K562 (cell line): Measurements from ENCODE around the gene RPUSD2. TPM values are rescaled to one million over a fixed set of nuclear protein-coding genes. Genes with fewer than 3 reads are reported as not detected.
A peak's percentile ranks its signal among the peaks of the same experiment; 100 is the strongest.

ENCODE experiments used
- CHAMP1 ChIP-seq: fragments of 450-650 bp; IDR thresholded peaks from 2 replicates; pipeline ENCODE4 v1.6.1; 2016; ENCODE audit warnings: mild to moderate bottlenecking
- E2F6 ChIP-seq, 2 experiments: IDR thresholded peaks; 2 replicates each; pipeline ENCODE4 v1.6.1; 2011; ENCODE audit warnings: borderline replicate concordance in 1 of 2, control low read depth in 1 of 2, low read depth in 1 of 2, low read length in 1 of 2, mild to moderate bottlenecking in 1 of 2, mixed read lengths in 1 of 2, moderate library complexity in 1 of 2; ENCODE audit not compliant: insufficient read depth in 1 of 2, insufficient read length in 1 of 2, poor library complexity in 1 of 2, severe bottlenecking in 1 of 2; ENCODE audit errors: extremely low read depth in 1 of 2
- ELF2 ChIP-seq: fragments of 250-450 bp; sonication (Bioruptor Pico); IDR thresholded peaks from 2 replicates; pipeline ENCODE4 v1.5.0; 2021; ENCODE audit warnings: mild to moderate bottlenecking
- EZH2 ChIP-seq: IDR thresholded peaks from 2 replicates; pipeline ENCODE4 v1.6.1; 2012; ENCODE audit warnings: low read depth, mild to moderate bottlenecking, inconsistent platforms, low read length, borderline replicate concordance
- FOXJ3 ChIP-seq: sonication (generic); formaldehyde crosslinking; IDR thresholded peaks from 2 replicates; pipeline ENCODE4 v1.4.0; 2020; ENCODE audit warnings: mild to moderate bottlenecking, missing genetic modification reagents
- GABPA ChIP-seq: fragments of 200-800 bp; sonication (Bioruptor generic); conservative IDR thresholded peaks from 2 replicates; pipeline ENCODE4 v1.6.1; 2016; ENCODE audit warnings: low read depth, missing genetic modification characterization, missing compliant biosample characterization
- GATAD2B ChIP-seq: fragments of 450-650 bp; IDR thresholded peaks from 2 replicates; pipeline ENCODE4 v1.6.1; 2017; ENCODE audit warnings: mild to moderate bottlenecking, borderline replicate concordance
- HLTF ChIP-seq: fragments of 450-650 bp; IDR thresholded peaks from 2 replicates; pipeline ENCODE4 v1.6.1; 2016
- HMG20B ChIP-seq: fragments of 250-450 bp; sonication (Bioruptor Pico); IDR thresholded peaks from 2 replicates; pipeline ENCODE4 v1.5.0; 2021; ENCODE audit warnings: mild to moderate bottlenecking
- MBD2 ChIP-seq: sonication (generic); IDR thresholded peaks from 2 replicates; pipeline ENCODE4 v1.6.1; 2016; ENCODE audit warnings: low read depth, borderline replicate concordance
- PATZ1 ChIP-seq: fragments of 250-450 bp; sonication (Bioruptor Pico); IDR thresholded peaks from 2 replicates; pipeline ENCODE4 v1.5.0; 2020; ENCODE audit warnings: mild to moderate bottlenecking, borderline replicate concordance
- SIN3A ChIP-seq, 2 experiments: fragments of 150-350 bp in 1 of 2; IDR thresholded peaks; 2 replicates each; pipeline ENCODE4 v1.6.1; 2011 to 2016; ENCODE audit warnings: borderline replicate concordance in 2 of 2, low read depth in 2 of 2, low read length in 2 of 2, mild to moderate bottlenecking in 2 of 2, moderate library complexity in 2 of 2; ENCODE audit not compliant: control insufficient read depth in 1 of 2
- SP1 ChIP-seq: sonication (generic); formaldehyde crosslinking; IDR thresholded peaks from 2 replicates; pipeline ENCODE4 v1.8.1; 2022; ENCODE audit warnings: mild to moderate bottlenecking, missing genetic modification reagents
- THRA ChIP-seq: fragments of 450-650 bp; IDR thresholded peaks from 2 replicates; pipeline ENCODE4 v1.6.1; 2017; ENCODE audit warnings: mild to moderate bottlenecking, moderate library complexity
- YY1 ChIP-seq, 3 experiments: IDR thresholded peaks; 2 replicates each; pipeline ENCODE4 v1.6.1; 2011; ENCODE audit warnings: low read length in 2 of 3, mild to moderate bottlenecking in 2 of 3, moderate library complexity in 2 of 3, borderline replicate concordance in 1 of 3, control low read depth in 1 of 3, low read depth in 1 of 3; ENCODE audit not compliant: insufficient read depth in 3 of 3, insufficient replicate concordance in 2 of 3, control insufficient read depth in 1 of 3, insufficient read length in 1 of 3; ENCODE audit errors: extremely low read depth in 1 of 3
- ZBTB7A ChIP-seq: IDR thresholded peaks from 2 replicates; pipeline ENCODE4 v1.6.1; 2011; ENCODE audit warnings: low read depth, mild to moderate bottlenecking, low read length, moderate library complexity, borderline replicate concordance; ENCODE audit not compliant: control insufficient read depth
- ZNF174 ChIP-seq: fragments of 250-450 bp; sonication (Bioruptor Pico); IDR thresholded peaks from 2 replicates; pipeline ENCODE4 v1.4.0; 2020; ENCODE audit warnings: mild to moderate bottlenecking
- ZNF23 ChIP-seq: fragments of 250-450 bp; sonication (Bioruptor Pico); IDR thresholded peaks from 2 replicates; pipeline ENCODE4 v1.4.0; 2020; ENCODE audit warnings: mild to moderate bottlenecking
- ZNF232 ChIP-seq: sonication (generic); formaldehyde crosslinking; IDR thresholded peaks from 2 replicates; pipeline ENCODE4 v1.8.0; 2022; ENCODE audit warnings: mild to moderate bottlenecking, missing genetic modification reagents
- polyA plus RNA-seq, 8 experiments: library from polyadenylated mRNA; depleted of rRNA in 4 of 8; stranded (reverse) in 5 of 8; unstranded in 3 of 8; fragments of >200 nt; fragmentation: Nextera tagmentation in 2 of 8; fragmentation: Illumina TruSeq in 1 of 8; extraction: Ambion mirVana in 2 of 8; extraction: Trizol in 1 of 8; gene quantifications; 2 replicates each; pipeline versions ENCODE4 v1.2.1 to v1.2.3, GENCODE V29; 2011 to 2014; ENCODE audit warnings: inconsistent platforms in 1 of 8, missing spikeins in 1 of 8
- total RNA-seq, 7 experiments: library from RNA; depleted of rRNA in 6 of 7; stranded (reverse); fragments of >200 nt in 6 of 7; fragmentation: Illumina TruSeq in 2 of 7; extraction: Trizol in 2 of 7; gene quantifications; 2 replicates each; pipeline versions ENCODE4 v1.2.1 to v1.2.3, GENCODE V29; 2011 to 2021; ENCODE audit warnings: low replicate concordance in 1 of 7

The RPUSD2 gene
- total and polyA plus RNA-seq, 9 of the 15 experiments (the other 6 are each of a cell fraction or from before 2014, with no cell fraction given): 3.7 to 30.2 (median 14.3) TPM

- TF ChIP-seq ZBTB7A (0 out of 2 replicates have a peak, but pooled peaks have one; percentile 13), SIN3A (IDR thresholded peaks at IDR 0.05; ENCODE audit: borderline replicate concordance in 2 of 2, control insufficient read depth in 1 of 2, low read depth in 2 of 2, low read length in 2 of 2) (peak; percentile 82 to 84; a peak in 2 of 4 replicates), HLTF (no peak), HMG20B (CRISPR knock-in tag) (no peak), GABPA (tag) (peak; percentile 49; the same call in 1 of the 2 replicates), CHAMP1 (peak; percentile 93), ELF2 (CRISPR knock-in tag) (no peak), YY1 (IDR thresholded peaks at IDR 0.05; ENCODE audit: borderline replicate concordance in 1 of 3, control insufficient read depth in 1 of 3, extremely low read depth in 1 of 3, insufficient read depth in 3 of 3, insufficient read length in 1 of 3, insufficient replicate concordance in 2 of 3, low read depth in 1 of 3, low read length in 2 of 3) (peak; percentile 96 to 99 (median 99)), EZH2 (no peak), ZNF232 (CRISPR knock-in tag) (no peak), GATAD2B (peak; percentile 85), PATZ1 (no peak), THRA (no peak), ZNF23 (CRISPR knock-in tag) (no peak), E2F6 (IDR thresholded peaks at IDR 0.05; ENCODE audit: borderline replicate concordance in 1 of 2, extremely low read depth in 1 of 2, insufficient read depth in 1 of 2, insufficient read length in 1 of 2, low read depth in 1 of 2, low read length in 1 of 2, poor library complexity in 1 of 2, severe bottlenecking in 1 of 2) (peak in 1 of 2 experiments; percentile 20), ZNF174 (0 out of 2 replicates have a peak, but pooled peaks have one; percentile 6), FOXJ3 (CRISPR knock-in tag) (no peak), SP1 (CRISPR knock-in tag) (peak; percentile 92), MBD2 (no peak)
Measured at GRCh38 chr15:40593588-40594428, 24.7 kb downstream of the RPUSD2 start, which contains the start of gene KNL1 (continued).
